ENCODE data around the gene IBTK.
"Not testable (repeated sequence)": the region's sequence is repeated elsewhere in the genome, so short reads cannot be mapped to it uniquely, and the experiment has no call there.

IBTK gene

DNA sequence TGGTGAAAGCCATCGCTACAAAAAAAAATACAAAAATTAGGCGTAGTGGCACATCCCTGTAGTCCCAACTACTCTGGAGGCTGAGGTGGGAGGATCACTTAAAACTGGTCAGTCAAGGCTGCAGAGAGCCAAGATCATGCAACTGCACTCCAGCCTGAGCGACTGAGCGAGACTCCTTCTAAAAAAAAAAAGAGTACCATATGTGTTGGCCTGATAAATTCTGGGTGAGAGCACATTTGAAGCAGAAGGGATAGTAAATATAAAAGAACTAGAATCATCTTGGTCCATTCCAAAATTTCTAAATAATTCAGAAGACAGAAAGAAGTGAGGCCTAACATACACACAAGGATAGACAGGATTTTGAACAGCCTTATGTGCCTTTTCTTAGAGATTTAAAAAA, 2.2 kb downstream of the IBTK start:
- no peak for DNase-seq (ENCODE audit: low spot score)

DNA sequence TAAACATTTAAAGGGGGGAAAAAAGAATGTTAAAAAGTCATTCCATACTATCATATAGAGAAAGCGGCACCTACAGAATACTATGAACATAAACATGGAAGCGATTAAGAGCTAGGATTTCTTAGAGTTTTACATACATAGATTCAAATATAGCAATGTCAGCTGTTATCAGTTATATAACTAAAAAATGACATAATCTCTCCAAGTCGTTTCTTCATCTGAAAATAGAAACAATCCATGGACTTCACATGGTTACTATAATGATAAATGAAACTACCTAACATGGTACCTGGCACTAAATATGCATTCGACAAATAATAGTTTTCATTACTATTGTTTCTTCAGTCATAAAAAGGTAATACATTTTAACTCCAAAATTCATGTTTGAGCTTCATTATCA, 3.7 kb downstream of the IBTK start:
- no peak for DNase-seq (ENCODE audit: low spot score)

DNA sequence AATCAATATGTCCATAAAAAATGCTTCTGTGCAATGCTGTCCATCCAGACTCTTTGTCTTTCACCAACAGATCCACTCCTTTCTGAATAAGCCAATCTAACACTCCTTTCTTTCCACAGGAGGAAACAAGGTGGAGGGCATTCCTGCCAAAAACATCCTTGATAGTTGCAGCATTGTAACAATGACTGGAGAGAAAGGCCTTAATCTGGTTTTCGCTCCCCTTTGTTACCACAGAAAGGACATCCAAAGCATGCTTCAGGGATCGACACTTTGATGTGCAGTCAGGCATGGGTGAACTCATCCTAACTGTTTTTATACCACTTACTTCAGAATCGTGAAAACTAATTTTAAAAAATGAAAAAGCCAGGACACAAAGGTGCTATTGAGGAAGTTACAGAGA, 7.4 kb downstream of the IBTK start:
- DNase-seq (ENCODE audit: low spot score) = no peak

DNA sequence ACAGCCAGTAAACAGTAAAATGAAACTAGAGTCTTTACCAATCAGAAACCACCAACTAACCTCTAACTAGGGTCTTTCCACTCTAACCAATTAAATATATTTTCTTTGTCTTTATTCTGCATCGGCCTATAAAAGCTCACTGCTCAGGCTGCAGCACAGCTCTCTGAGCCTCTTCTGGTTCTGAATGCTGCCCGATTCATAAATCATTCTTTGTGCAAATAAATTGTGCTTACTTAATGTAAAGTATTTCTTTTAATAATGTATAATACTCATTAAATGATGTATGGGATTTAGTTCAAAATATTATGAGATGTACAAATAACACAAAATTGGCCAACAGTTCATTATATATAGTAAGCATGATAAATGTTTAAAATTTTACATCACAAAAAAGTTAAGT, 7.9 kb downstream of the IBTK start:
- DNase-seq (ENCODE audit: low spot score) = no peak

DNA sequence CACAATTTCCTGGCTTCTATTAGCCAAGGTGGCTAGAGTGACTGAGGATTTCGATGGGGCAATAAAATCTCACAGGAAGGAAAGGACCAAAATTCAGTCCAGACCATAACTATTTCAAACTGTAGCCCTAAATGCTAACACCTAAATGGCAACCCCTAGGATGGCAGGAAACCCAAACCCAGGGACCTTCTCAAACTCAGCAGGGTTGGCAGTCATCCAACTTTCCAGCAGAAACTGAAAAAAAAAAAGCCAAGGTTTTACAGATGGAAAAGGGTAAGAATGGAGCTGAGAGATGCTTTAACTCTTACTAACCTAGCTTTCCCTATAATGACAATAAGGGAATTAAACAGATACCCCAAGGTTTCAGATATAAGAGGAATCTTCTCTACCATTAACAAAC, 10.5 kb downstream of the IBTK start:
- DNase-seq (ENCODE audit: low spot score) = no peak

DNA sequence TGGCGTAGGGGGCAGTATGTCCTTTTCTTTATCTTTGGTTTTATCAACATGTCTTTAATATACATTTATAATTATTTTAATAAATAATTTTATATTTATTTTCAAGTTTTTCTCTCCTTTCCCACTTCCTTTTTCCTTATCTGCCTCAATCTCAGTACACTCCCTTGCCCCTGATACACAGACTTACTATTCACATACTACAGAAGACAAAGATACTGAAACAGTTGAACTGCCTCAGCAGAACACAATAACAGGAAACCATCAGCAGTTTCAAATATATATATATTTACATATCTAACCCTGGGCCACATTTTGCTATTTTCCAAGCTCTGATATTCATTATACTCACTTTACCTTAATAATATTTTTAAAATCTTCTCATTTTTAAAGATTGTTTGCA, 19.8 kb downstream of the IBTK start:
- no peak for DNase-seq (ENCODE audit: low spot score)

DNA sequence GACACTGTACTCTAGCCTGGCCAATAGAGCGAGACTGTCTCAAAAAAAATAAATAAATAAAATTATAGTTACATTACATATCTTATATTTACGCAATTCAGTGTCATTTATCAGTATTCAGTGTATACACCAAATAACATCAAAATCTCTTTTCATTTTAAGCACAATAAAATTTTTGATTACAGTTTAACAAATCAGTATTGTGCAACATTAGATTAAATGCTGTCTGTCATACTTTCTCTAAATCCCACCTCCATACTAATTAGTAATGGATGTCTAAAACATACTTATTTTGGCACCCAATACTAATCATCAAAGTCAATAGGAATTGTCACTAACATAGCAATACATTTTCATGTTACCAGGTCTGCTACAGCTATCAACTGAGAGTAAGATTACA, 27.4 kb downstream of the IBTK start:
- no peak for DNase-seq (ENCODE audit: low spot score)

DNA sequence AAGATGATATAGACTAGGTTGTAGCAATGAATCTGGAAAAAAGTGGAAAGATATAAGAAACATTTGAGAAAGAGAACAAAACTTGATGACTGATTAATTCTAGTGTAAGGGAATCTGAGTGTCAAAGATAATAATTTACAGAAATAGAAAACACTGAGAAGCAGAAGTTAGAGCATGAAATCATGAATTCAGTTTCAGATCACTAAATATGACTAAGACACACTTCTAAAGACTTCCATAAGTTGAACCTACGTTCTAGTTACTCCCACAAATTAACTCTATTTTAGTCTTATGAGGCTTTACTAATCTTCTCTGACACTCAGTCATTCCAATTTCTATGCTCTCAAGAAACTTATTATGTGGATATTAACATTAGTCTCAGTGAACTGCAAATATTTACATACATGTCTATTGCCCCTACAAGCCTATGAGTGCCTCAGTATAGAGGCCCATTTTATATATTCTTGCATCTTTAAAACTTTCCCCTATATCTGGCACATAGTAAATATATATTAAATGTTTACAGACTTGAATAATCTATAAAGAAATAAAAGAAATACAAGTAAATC, 30.4 kb downstream of the IBTK start:
- DNase-seq (ENCODE audit: low spot score) = no peak

DNA sequence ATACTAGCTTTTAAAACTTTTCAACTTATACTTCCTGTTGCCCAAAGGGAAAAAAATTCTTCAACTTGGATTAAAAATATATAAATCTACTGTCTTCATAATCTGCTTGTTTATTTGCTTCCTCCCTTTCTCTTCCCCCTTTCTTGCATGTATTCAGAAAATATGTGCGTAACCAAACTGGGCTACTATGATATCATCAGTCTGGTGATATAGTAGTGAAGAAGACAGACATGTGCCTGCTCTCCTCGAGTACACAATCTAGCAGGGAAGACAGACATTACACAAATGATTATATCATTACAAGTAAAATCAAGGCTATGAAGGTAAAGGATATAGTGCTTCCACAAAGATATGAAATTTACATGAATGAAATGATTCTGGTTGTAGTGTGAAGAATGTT, 31.0 kb downstream of the IBTK start:
- DNase-seq (ENCODE audit: low spot score) = no peak

DNA sequence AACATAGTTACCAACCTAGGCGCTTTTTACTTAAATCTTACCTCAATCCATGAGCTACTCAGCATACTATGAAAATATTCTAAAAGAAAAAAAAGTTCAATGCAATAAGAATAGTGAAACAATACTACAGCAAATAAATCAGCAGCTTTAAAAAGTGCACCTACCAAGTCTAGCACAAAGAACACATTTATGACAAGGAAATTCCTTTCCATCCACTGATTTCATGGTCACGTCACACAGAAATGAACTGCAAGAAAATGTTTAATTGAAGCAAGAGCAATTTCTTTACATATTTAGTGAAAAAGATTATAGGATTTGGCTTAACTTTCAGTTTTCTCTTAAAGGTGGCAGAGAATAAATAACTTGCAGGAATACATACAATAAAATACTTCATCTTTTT, 36.2 kb downstream of the IBTK start:
- no peak for DNase-seq (ENCODE audit: low spot score)

DNA sequence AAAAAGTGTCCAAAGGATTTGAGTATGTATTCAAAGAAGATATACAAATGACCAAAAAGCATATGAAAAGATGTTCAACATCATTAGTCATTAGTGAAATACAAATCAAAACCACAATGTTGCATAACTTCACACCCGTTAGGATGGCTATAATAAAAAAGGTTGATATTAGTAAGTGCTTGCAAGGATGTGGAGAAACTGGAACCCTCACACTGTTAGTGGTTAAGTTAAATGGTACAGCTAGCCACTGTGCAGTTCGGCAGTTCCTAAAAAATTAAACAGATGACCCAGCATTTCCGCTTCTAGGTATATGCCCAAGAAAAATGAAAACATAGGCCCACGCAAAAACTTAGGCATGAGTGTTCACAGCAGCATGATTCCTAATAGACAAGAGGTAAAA, 38.6 kb downstream of the IBTK start:
- DNase-seq (ENCODE audit: low spot score) = no peak

DNA sequence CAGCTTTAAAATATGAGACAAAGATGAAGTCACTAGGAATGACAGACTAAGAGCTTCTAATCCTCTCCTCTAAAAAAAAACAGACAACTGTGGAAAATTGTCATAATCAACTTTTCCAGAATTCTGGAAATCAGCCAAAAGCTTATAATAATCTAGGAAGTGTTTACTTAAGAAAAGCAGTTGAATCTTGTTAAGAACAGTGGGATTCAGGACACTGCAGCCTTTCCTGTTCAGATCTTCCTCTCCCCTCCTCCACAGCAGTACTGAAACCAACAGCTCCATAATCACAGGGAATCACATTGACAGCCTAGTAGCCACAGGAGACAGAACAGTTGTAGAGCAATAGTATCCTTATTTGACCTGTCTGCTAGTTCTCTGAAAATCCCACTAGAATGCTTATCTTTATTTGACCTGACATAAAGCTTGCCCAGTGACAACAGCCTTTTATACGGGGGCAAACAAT, 41.6 kb downstream of the IBTK start:
- DNase-seq (ENCODE audit: low spot score) = peak; percentile 53

DNA sequence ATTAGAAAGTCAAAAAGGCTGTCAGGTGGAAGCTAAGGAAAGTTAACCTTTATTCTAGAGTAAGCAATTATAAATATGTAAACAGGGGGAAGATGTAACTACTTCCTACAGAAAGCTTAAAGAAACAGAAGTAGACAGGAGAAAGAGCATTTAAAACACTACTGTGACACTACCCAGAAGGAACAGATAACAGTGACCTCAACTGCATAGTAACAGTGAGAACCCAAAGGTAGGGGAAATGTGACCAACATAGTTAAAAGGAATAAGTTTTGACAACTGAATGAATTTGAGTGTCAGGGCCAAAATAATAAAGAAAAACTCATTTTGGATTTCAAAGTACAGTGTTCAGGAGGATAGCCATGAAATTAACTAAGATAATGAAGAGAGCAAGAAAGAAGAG, 43.5 kb downstream of the IBTK start:
- no peak for DNase-seq (ENCODE audit: low spot score)

DNA sequence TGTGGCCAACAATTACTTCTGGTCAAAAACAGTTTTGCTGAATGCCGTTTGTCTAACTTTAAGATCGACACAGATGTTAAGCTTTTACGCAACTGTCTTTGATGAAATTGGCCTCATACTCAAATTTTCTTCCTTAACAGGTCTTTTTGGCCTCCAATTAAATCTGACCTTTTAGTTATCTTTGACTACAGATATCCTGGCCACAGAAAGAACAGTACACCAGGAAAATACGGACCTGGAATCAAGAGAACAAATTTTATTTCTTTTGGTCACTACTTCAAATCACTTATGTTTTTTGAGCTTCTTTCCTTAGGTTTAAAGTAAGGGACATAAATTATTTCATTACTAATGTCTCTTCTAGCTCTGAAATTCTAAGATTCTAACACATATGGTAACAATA, 49.8 kb downstream of the IBTK start:
- no peak for DNase-seq (ENCODE audit: low spot score)

DNA sequence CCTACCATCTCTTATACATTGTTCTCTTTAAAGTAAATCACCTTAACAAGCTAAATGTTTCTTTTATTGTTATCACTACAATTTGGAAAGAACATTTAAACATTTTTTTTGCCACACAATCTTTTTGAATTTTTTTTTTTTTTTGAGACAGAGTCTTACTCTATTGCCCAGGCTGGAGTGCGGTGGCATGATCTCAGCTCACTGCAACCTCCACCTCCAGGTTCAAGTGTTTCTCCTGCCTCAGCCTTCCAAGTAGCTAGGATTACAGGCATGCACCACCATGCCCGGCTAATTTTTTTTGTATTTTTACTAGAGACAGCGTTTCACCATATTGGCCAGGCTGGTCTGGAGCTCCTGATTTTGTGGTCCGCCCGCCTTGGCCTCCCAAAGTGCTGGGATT, 50.3 kb downstream of the IBTK start:
- not testable (repeated sequence) for DNase-seq (ENCODE audit: low spot score)

DNA sequence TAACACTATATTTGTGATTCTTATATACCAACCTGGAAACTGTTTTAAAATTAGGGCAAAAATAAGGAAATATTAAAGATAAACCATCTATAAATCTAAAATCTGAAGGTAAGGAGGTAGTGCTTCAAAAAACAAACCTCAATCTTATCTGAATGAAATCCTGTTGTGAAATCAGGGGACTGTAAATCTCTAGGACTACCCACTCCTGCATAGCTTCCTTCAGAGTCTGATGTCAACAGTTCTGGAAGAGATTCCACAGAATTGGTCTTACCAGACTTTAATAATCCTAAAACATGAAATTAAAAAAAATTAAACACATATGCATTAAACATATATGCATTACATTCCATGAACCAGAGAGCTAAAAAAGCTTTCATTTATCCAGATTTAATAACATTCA, 51.4 kb downstream of the IBTK start:
- no peak for DNase-seq (ENCODE audit: low spot score)

DNA sequence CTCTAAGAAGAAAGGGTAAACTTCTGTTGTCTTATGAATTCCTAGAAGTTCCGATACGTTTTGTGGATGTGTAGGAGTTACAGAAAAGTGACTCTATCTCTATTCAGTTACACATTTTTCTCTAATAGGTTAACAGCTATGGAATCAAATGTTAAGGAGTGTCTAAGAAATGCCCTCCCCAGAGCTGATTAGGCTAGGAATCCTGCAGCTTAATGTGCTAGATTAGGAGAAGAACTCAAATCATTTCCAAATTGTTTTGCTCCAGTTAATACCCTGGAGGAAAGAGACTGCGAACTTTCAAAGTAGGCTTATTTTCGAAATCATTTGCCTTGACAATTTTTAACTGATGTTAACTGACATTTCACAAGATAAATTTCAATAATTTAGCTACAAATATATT, 51.9 kb downstream of the IBTK start:
- no peak for DNase-seq (ENCODE audit: low spot score)

DNA sequence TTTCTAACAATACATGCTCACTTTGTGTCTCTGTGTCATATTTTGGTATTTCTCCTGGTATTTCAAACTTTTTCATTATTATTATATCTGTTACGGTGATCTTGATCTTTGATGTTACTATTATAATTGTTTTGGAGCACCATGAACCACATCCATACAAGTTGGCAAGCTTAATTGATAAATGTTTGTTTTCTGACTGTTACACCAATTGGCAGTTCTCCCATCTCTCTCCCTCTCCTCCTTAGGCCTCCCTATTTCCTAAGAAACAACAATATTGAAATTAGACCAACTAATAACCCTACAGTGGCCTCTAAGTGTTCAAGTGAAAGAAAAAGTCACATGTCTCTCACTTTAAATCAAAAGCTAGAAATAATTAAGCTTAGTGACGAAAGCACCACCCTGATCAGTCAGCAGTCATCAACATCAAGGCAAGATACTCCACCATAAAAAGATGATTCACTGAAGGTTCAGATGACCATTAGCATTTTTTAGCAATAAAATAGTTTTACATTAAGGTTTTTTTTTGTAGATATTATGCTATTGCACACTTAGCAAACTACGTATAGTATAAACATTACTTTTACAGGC, 61.5 kb downstream of the IBTK start:
- DNase-seq (ENCODE audit: low spot score) = no peak

DNA sequence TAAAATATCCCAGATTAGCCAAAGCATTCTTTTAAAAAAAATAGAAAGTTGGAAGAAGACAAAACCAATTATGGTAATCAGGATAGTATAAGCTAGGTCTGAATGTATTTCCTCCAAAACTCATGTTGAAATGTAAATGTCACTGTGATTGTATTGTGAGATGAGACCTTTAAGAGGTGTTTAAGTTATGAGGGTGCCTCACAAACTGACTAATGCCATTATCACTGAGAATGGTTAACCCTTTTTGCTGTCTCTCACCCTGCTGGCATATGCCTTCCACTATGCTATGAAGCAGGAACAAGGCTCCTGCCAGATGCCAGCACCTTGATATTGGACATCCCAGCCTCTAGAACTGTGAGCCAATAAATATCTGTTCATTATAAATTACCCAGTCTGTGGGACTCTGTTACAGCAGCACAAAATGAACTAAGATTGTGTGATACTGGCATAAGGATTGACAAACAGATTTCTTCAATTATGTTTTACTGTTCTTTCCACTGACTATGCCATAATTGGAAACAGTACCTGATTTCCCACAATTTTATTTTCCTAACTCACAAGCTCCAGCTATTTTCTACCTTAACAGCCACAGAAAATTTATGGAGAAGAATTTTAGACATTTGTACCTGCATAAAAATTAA, 63.8 kb downstream of the IBTK start:
- DNase-seq (ENCODE audit: low spot score) = no peak

DNA sequence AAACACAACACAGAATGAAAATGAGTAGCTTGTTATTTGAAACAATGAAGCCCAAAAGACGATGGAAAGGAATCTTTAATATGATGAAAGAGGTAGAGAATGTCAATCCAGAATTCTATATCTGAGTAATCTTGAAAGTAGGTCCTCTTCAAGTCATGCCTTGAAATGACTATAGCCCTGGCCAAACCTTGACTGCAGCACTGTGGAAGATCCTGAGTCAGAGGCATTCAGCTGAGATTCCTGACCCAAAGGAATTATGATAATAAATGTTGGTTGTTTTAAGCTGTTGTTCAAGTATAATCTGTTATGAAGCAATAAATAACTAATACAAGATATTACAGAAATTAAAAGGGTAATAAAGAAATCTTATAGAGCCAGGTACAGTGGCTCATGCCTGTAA, 64.8 kb downstream of the IBTK start:
- no peak for DNase-seq (ENCODE audit: low spot score)

DNA sequence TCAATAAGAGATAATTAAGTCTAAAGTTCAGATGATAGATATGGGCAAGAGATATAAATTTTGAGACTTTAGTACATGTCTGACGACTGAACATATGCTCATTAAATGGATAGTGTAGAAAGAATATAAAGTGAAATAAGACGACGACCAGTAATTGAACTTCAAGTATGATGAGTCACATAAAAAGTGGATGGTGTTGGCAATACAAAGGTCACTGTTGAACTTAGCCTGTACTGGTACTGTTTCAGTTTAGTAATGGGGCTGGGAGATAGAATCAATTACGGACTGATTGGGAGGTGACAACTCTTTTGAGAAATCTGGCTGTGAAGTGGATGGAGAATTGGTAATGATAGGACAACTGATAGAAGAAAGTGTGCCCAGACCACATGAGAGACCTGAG, 68.1 kb downstream of the IBTK start:
- no peak for DNase-seq (ENCODE audit: low spot score)

DNA sequence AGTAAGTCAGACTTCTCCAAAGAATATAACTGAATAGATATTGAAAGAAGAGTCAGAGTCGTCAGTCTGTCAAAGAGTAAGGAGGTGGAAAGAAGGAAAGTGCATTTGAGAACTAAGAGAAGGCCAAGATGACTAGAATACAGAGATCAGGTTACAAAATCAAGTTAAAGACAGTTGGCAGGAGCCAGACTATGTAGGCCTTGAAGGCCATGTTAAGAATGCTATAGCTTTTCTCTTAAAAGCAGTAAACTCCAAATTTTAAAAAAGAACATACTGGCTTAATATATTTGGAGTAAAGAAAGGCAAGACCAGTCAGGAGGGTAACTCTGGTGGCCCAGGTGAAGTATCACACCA, 68.8 kb downstream of the IBTK start:
- no peak for DNase-seq (ENCODE audit: low spot score)

DNA sequence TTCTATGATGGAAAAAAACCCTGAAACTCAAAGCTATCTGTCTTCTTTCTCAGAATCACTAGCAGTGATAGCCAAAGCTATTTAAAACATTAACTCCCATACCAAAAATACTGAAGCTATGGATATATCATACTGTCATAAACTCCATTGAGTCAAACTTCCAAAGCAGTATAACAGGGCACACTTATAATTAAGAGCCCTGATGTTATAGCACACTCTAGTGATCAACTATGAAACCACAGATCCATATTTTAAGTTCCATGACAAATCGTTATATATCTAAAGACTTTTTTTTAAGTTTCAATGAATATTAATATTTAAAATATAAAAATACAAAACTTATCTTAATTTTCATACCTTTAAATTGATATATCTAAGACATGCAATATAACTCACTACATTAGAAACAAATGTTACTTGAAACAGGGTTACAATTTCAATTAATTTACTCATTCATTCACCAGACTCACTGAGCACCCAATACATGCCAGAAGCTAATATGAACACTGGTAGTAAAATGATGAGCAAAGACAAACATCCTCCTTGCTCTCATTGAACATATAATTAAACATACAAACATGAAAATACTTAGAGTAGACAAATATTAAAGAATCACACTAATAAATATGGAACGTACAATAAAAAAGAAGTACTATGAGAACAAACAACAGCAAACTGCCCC, 69.3 kb downstream of the IBTK start:
- DNase-seq (ENCODE audit: low spot score) = peak; percentile 51

DNA sequence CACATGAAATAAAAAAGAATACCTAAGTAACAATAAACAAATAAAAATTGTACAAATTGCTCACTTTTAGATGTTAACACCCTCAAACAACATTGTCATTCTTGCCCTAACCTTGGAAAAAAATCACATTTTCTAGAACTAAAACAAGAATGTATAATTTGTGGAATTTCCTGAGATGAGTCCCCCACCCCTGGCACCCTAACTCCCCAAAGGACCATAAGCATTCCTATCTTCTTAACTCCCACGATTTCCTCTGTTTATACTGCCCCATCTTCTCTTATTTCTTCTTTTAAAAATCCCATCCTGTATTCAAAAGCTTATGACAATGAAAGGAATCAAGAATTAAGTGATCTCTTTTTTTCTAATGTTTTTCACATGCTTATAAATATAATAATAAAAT, 70.9 kb downstream of the IBTK start:
- no peak for DNase-seq (ENCODE audit: low spot score)

All from pons (tissue), 1 donor.